Gastroesophageal sphincter (tissue), 4 donors: Measurements from ENCODE around the gene SH2B2. TPM values are rescaled to one million over a fixed set of nuclear protein-coding genes. Genes with fewer than 3 reads are reported as not detected.
"Not testable (repeated sequence)": the region's sequence is repeated elsewhere in the genome, so short reads cannot be mapped to it uniquely, and the experiment has no call there.

Experiments
- ATAC-seq: fragments of 150-250 bp; one replicate; pipeline ENCODE4 v1.9.1; 2016; ENCODE audit warnings: mild to moderate bottlenecking, moderate library complexity
- H3K27ac ChIP-seq, 4 donors: fragments of 200-600 bp; sonication (generic) in 3 of 4; 1 replicate in 3 of 4; 2 replicates in 1 of 4; pipeline ENCODE4 v1.5.1; 2016 to 2019
- H3K27me3 ChIP-seq: fragments of 200-600 bp; sonication (generic); one replicate; pipeline ENCODE4 v1.5.1; 2019
- H3K36me3 ChIP-seq, 2 donors: fragments of 200-600 bp; sonication (generic); one replicate each; pipeline ENCODE4 v1.5.1; 2019; ENCODE audit warnings: control low read depth in 1 of 2
- H3K4me1 ChIP-seq, 3 donors: fragments of 200-600 bp; sonication (generic); 1 replicate in 2 of 3; 2 replicates in 1 of 3; pipeline ENCODE4 v1.5.1; 2016 to 2019; ENCODE audit warnings: control low read depth in 2 of 3
- H3K4me3 ChIP-seq, 2 donors: fragments of 200-600 bp; sonication (generic); one replicate each; pipeline ENCODE4 v1.5.1; 2019; ENCODE audit warnings: mild to moderate bottlenecking in 1 of 2, moderate library complexity in 1 of 2
- H3K9me3 ChIP-seq, 3 donors: fragments of 200-600 bp; sonication (generic); one replicate each; pipeline ENCODE4 v1.5.1; 2017 to 2019; ENCODE audit warnings: control low read depth in 2 of 3
- EP300 ChIP-seq: sonication (generic); formaldehyde crosslinking; IDR thresholded peaks from one replicate; pipeline ENCODE4 v1.6.1; 2017; ENCODE audit warnings: antibody characterized with exemption, mild to moderate bottlenecking
- POLR2A ChIP-seq, 2 donors: fragments of 450-650 bp; IDR thresholded peaks; one replicate each; pipeline ENCODE4 v1.6.1; 2017; ENCODE audit warnings: antibody characterized with exemption in 2 of 2, mild to moderate bottlenecking in 2 of 2, moderate library complexity in 1 of 2
- POLR2AphosphoS5 ChIP-seq: sonication (generic); formaldehyde crosslinking; IDR thresholded peaks from one replicate; pipeline ENCODE4 v1.6.1; 2017; ENCODE audit warnings: antibody characterized with exemption
- WGBS, 2 donors: methylation state at CpG; one replicate each; pipeline ENCODE4 v1.1.5; 2018; ENCODE audit warnings: low coverage in 1 of 2; 5-methylcytosine and 5-hydroxymethylcytosine counted together
- total RNA-seq, 4 donors: library from RNA; depleted of rRNA; stranded (reverse); fragments of >200 nt; gene quantifications; one replicate each; pipeline ENCODE4 v1.1.0, GENCODE V29; 2016
- TF ChIP-seq, protein P1 (sequence below), 4 experiments: fragments of 200-600 bp in 2 of 4; fragments of 450-650 bp in 2 of 4; sonication (generic) in 1 of 4; IDR thresholded peaks; one replicate each; pipeline ENCODE4 v1.5.1; 2017 to 2019; ENCODE audit warnings: antibody characterized with exemption in 4 of 4, mild to moderate bottlenecking in 2 of 4, moderate library complexity in 2 of 4

The SH2B2 gene
- total RNA-seq, 4 donors from 2014 or later, result 2.8 to 8.0 (median 3.8) TPM

DNA sequence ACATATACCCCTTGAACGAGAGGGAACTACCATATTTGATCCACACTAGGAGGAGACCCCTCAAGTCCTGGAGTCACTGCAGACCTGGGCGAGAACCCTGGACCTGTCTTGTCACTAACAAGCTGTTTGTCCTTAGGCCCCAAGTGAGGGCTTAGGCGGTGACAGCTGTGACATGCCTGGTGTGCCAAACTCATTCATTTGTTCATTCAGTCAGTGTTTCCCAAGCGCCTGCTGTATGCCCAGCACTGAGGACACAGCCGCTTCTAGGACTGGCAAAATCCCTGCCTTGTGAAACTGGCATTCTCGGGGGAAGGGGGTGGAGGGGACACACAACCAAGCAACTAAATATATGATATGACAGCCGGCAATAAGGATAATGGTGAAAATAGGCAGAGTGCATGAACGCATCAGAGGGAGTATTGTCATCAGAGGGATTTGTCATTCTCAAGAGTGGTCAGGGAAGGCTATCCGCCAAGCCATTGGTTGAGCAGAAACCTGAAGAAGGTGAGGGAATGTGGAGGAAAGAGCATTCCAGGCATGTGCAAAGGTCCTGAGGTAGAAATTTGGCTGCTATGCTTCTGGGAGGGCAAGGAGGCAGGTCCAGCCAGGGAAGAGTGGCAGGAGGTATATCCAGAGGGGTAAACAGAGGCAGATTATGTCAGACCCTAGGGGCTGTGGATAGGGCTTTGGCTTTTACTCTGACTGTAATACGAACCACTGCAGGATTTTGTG is 11.0 kb downstream of the SH2B2 start:
- no peaks in the 10 kb centered on the region for H3K36me3 ChIP-seq
- no peak overlapping the region for H3K27ac ChIP-seq
- WGBS, 2 donors, result 89 to 90% methylated on average over 3 to 4 of the region's 10 CpGs
- H3K27me3 ChIP-seq, result peaks cover 50% of the 10 kb centered on the region
- H3K9me3 ChIP-seq, result peaks cover 0 to 4% (median 0%) of the 10 kb centered on the region in 3 donors
- no peak for ATAC-seq
- H3K4me3 ChIP-seq, result no peak overlapping the region
- TF ChIP-seq POLR2A (IDR thresholded peaks at IDR 0.05), result no peak
- H3K4me1 ChIP-seq, result peaks cover 0 to 15% (median 0%) of the 10 kb centered on the region in 3 donors

DNA sequence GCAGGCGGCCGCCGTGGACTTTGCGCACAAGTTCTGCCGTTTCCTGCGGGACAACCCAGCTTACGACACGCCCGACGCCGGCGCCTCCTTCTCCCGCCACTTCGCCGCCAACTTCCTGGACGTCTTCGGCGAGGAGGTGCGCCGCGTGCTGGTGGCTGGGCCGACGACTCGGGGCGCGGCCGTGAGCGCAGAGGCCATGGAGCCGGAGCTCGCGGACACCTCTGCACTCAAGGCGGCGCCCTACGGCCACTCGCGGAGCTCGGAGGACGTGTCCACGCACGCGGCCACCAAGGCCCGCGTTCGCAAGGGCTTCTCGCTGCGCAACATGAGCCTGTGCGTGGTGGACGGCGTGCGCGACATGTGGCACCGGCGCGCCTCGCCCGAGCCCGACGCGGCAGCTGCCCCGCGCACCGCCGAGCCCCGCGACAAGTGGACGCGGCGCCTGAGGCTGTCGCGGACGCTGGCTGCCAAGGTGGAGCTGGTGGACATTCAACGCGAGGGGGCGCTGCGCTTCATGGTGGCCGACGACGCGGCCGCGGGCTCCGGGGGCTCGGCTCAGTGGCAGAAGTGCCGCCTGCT is 14.1 kb downstream of the SH2B2 start:
- no peak for TF ChIP-seq POLR2AphosphoS5
- TF ChIP-seq, protein P1, sequence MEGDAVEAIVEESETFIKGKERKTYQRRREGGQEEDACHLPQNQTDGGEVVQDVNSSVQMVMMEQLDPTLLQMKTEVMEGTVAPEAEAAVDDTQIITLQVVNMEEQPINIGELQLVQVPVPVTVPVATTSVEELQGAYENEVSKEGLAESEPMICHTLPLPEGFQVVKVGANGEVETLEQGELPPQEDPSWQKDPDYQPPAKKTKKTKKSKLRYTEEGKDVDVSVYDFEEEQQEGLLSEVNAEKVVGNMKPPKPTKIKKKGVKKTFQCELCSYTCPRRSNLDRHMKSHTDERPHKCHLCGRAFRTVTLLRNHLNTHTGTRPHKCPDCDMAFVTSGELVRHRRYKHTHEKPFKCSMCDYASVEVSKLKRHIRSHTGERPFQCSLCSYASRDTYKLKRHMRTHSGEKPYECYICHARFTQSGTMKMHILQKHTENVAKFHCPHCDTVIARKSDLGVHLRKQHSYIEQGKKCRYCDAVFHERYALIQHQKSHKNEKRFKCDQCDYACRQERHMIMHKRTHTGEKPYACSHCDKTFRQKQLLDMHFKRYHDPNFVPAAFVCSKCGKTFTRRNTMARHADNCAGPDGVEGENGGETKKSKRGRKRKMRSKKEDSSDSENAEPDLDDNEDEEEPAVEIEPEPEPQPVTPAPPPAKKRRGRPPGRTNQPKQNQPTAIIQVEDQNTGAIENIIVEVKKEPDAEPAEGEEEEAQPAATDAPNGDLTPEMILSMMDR (IDR thresholded peaks at IDR 0.05), result peak in 1 of 4 experiments; percentile 28
- H3K4me1 ChIP-seq, result peaks cover 0 to 20% (median 0%) of the 10 kb centered on the region in 3 donors
- no peaks in the 10 kb centered on the region for H3K36me3 ChIP-seq
- peak overlapping the region in 1 of 2 donors; percentile 10 for H3K4me3 ChIP-seq
- no CpG with 5 or more reads among the region's 84 CpGs for WGBS, 2 donors
- ATAC-seq, result peak; percentile 47
- H3K27me3 ChIP-seq, result peaks cover 36% of the 10 kb centered on the region
- peaks cover 0 to 4% (median 0%) of the 10 kb centered on the region in 3 donors for H3K9me3 ChIP-seq
- H3K27ac ChIP-seq, result no peak overlapping the region

DNA sequence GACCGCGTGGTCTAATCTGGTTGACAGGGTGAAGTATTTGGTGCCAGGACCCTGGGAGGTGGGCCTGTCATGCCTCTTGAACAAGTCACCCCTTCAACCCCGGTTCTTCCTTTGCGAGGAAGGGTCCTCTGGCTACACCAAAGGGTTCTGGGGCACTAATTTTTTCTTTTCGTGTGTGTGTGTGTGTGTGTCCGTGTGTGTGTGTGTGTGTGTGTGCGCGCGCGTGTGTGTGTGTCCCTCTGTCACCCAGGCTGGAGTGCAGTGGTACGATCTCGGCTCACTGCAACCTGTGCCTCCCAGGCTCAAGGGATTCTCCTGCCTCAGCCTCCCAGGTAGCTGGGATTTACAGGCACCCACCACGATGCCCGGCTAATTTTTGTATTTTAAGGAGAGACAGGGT is 14.7 kb downstream of the SH2B2 start:
- WGBS, 2 donors, result 100% methylated on average over 1 of the region's 14 CpGs; no CpG with 5 or more reads in 1 of the 2 donors
- H3K27ac ChIP-seq, H3K36me3 ChIP-seq, H3K4me3 ChIP-seq, H3K9me3 ChIP-seq, ATAC-seq: not testable (repeated sequence)
- H3K4me1 ChIP-seq, result peaks cover 0 to 20% (median 0%) of the 10 kb centered on the region in 3 donors
- peaks cover 36% of the 10 kb centered on the region for H3K27me3 ChIP-seq

DNA sequence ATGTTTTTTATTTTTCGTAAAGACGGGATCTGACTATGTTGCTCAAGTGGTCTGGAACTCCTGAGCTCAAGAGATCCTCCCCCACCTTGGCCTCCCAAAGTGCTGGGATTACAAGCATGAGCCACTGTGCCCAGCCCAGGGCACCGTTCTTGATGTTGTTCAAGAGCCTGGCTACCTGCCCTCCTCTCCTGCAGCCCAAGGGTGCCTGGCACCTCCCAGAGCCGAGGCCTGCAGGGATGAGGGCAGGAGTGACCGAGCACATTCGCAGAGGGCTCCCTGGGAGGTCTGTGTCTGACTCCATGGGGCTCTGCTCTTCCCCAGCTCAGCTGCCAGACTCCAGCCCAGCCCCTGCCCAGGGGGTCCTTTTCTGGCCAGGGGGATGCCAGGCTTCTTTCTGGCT is 15.4 kb downstream of the SH2B2 start:
- WGBS, 2 donors, result no CpG with 5 or more reads among the region's 6 CpGs
- H3K4me3 ChIP-seq, result no peak overlapping the region
- peaks cover 36% of the 10 kb centered on the region for H3K27me3 ChIP-seq
- no peak overlapping the region for H3K27ac ChIP-seq
- peaks cover 0 to 4% (median 0%) of the 10 kb centered on the region in 3 donors for H3K9me3 ChIP-seq
- ATAC-seq, result no peak
- no peak for TF ChIP-seq EP300
- H3K4me1 ChIP-seq, result peaks cover 0 to 26% (median 0%) of the 10 kb centered on the region in 3 donors
- no peaks in the 10 kb centered on the region for H3K36me3 ChIP-seq

DNA sequence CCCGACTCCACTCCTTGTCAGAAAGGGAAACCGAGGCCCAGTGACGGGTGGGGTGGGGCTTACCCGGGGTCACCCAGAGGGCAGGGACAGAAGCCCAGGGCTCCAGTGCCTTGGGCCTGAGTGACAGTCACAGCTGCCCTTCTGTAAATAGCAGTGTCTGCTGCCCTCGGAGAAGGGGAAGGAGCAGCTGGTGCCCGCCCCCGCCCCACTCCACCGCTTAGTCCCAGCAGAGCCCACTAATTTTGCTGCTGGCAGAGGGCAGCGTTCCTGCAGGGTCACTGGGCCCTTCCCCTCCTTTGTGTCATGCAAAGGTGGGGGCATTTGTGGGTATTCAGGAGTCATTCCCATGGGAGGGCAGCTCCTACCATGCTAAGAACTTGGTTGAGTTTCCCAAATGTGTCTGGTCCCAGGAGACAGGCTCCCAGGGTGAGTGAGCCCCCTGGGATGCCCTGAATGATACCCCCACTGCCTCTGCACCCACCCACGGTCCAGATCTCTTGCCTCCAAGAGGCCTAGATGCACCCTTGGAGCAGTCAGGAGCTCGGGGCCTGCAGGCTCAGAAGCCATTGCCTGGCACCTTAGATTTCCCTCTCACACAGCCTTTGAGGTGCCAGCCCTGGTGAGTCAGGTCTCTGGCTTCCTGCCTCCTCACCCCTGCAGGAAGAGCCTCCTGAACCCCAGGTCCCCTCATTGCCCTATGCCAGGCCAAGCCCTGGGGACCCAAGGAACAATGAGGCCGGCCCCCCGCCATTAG is 17.2 kb downstream of the SH2B2 start:
- TF ChIP-seq POLR2A (IDR thresholded peaks at IDR 0.05), result no peak
- TF ChIP-seq, protein P1 (IDR thresholded peaks at IDR 0.05), result no peak
- no peak for TF ChIP-seq EP300
- no peak for TF ChIP-seq POLR2AphosphoS5
- Histone ChIP-seq H3K27ac (no peak overlapping the region), H3K4me3 (no peak overlapping the region), H3K9me3 (peaks cover 0 to 4% (median 0%) of the 10 kb centered on the region in 3 donors), H3K27me3 (peaks cover 25% of the 10 kb centered on the region), H3K36me3 (peaks cover 0 to 2% of the 10 kb centered on the region in 2 donors), H3K4me1 (peaks cover 0 to 31% (median 0%) of the 10 kb centered on the region in 3 donors)
- WGBS, 2 donors, result no CpG with 5 or more reads among the region's 13 CpGs
- ATAC-seq, result no peak

DNA sequence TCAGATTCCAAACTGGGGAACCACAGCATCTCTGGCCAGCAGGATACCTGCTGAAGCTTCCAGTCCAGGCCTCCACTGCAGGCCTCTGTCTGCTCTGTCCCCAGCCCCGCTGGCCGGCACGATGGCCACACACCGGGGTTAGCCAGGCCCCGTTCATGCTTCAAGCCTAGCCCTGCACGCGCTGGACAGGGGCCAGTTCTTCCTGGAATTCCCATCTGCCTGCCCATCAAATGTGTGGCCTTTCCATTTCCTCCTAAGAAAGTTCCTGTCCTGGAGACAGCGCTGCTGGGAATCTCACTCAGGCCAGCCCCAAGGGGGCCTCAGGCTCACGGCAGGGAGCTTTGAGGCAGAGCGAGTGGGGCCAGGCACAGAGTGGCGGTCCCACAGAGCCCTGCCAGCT is 18.0 kb downstream of the SH2B2 start:
- Histone ChIP-seq H3K4me1 (peaks cover 0 to 31% (median 0%) of the 10 kb centered on the region in 3 donors), H3K27ac (no peak overlapping the region), H3K27me3 (peaks cover 16% of the 10 kb centered on the region), H3K4me3 (no peak overlapping the region), H3K9me3 (peaks cover 0 to 4% (median 0%) of the 10 kb centered on the region in 3 donors), H3K36me3 (peaks cover 0 to 4% of the 10 kb centered on the region in 2 donors)
- TF ChIP-seq POLR2AphosphoS5 (peak; percentile 36), POLR2A (IDR thresholded peaks at IDR 0.05) (no peak)
- 66% methylated on average over 8 of the region's 11 CpGs; no CpG with 5 or more reads in 1 of the 2 donors for WGBS, 2 donors
- ATAC-seq, result no peak
